Measurements from ENCODE around the gene CDH13. TPM values are rescaled to one million over a fixed set of nuclear protein-coding genes. Genes with fewer than 3 reads are reported as not detected.

Gene CDH13
- total and polyA plus RNA-seq, 2 experiments from 2014 or later, result 1.6 to 4.4 TPM

- TF ChIP-seq, protein P1, sequence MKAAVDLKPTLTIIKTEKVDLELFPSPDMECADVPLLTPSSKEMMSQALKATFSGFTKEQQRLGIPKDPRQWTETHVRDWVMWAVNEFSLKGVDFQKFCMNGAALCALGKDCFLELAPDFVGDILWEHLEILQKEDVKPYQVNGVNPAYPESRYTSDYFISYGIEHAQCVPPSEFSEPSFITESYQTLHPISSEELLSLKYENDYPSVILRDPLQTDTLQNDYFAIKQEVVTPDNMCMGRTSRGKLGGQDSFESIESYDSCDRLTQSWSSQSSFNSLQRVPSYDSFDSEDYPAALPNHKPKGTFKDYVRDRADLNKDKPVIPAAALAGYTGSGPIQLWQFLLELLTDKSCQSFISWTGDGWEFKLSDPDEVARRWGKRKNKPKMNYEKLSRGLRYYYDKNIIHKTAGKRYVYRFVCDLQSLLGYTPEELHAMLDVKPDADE (IDR thresholded peaks at IDR 0.05), result no peak
- TF ChIP-seq EZH2phosphoT487 (IDR thresholded peaks at IDR 0.05; ENCODE audit: unreplicated experiment) (no peak), STAT1 (IDR thresholded peaks at IDR 0.05; ENCODE audit: unreplicated experiment) (no peak), JUNB (IDR thresholded peaks at IDR 0.05; ENCODE audit: unreplicated experiment) (no peak), EZH2 (IDR thresholded peaks at IDR 0.05; ENCODE audit: low read depth, unreplicated experiment) (no peak), ZNF114 (CRISPR knock-in tag; IDR thresholded peaks at IDR 0.05) (no peak), POLR2AphosphoS5 (IDR thresholded peaks at IDR 0.05; ENCODE audit: low read depth) (no peak)
- TF ChIP-seq, protein P2, sequence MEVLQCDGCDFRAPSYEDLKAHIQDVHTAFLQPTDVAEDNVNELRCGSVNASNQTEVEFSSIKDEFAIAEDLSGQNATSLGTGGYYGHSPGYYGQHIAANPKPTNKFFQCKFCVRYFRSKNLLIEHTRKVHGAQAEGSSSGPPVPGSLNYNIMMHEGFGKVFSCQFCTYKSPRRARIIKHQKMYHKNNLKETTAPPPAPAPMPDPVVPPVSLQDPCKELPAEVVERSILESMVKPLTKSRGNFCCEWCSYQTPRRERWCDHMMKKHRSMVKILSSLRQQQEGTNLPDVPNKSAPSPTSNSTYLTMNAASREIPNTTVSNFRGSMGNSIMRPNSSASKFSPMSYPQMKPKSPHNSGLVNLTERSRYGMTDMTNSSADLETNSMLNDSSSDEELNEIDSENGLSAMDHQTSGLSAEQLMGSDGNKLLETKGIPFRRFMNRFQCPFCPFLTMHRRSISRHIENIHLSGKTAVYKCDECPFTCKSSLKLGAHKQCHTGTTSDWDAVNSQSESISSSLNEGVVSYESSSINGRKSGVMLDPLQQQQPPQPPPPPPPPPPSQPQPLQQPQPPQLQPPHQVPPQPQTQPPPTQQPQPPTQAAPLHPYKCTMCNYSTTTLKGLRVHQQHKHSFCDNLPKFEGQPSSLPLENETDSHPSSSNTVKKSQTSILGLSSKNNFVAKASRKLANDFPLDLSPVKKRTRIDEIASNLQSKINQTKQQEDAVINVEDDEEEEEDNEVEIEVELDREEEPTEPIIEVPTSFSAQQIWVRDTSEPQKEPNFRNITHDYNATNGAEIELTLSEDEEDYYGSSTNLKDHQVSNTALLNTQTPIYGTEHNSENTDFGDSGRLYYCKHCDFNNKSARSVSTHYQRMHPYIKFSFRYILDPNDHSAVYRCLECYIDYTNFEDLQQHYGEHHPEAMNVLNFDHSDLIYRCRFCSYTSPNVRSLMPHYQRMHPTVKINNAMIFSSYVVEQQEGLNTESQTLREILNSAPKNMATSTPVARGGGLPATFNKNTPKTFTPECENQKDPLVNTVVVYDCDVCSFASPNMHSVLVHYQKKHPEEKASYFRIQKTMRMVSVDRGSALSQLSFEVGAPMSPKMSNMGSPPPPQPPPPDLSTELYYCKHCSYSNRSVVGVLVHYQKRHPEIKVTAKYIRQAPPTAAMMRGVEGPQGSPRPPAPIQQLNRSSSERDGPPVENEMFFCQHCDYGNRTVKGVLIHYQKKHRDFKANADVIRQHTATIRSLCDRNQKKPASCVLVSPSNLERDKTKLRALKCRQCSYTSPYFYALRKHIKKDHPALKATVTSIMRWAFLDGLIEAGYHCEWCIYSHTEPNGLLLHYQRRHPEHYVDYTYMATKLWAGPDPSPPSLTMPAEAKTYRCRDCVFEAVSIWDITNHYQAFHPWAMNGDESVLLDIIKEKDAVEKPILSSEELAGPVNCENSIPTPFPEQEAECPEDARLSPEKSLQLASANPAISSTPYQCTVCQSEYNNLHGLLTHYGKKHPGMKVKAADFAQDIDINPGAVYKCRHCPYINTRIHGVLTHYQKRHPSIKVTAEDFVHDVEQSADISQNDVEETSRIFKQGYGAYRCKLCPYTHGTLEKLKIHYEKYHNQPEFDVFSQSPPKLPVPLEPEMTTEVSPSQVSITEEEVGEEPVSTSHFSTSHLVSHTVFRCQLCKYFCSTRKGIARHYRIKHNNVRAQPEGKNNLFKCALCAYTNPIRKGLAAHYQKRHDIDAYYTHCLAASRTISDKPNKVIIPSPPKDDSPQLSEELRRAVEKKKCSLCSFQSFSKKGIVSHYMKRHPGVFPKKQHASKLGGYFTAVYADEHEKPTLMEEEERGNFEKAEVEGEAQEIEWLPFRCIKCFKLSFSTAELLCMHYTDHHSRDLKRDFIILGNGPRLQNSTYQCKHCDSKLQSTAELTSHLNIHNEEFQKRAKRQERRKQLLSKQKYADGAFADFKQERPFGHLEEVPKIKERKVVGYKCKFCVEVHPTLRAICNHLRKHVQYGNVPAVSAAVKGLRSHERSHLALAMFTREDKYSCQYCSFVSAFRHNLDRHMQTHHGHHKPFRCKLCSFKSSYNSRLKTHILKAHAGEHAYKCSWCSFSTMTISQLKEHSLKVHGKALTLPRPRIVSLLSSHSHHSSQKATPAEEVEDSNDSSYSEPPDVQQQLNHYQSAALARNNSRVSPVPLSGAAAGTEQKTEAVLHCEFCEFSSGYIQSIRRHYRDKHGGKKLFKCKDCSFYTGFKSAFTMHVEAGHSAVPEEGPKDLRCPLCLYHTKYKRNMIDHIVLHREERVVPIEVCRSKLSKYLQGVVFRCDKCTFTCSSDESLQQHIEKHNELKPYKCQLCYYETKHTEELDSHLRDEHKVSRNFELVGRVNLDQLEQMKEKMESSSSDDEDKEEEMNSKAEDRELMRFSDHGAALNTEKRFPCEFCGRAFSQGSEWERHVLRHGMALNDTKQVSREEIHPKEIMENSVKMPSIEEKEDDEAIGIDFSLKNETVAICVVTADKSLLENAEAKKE (CRISPR knock-in tag; IDR thresholded peaks at IDR 0.05), result no peak
Measured at GRCh38 chr16:83685615-83686165, 1058.9 kb downstream of the CDH13 start.

More at GRCh38 chr16:83685615-83686165, 1058.9 kb downstream of the CDH13 start:
- H3K9me3 Mint-ChIP-seq, result no peaks in the 10 kb centered on the region
- H3K4me1 ChIP-seq (ENCODE audit: insufficient read depth), result peaks cover 8% of the 10 kb centered on the region
- no peak for ATAC-seq
- no peak overlapping the region for H3K4me2 ChIP-seq
- no peaks in the 10 kb centered on the region for H4K20me1 ChIP-seq (replicated peaks; ENCODE audit: insufficient read depth)
- H3K4me3 ChIP-seq, result no peak overlapping the region
- H2AFZ ChIP-seq, result no peak overlapping the region
- peaks cover 7% of the 10 kb centered on the region for H3K27me3 Mint-ChIP-seq (ENCODE audit: insufficient read depth, low read depth, poor library complexity)
- no peaks in the 10 kb centered on the region for H3K79me2 ChIP-seq (replicated peaks; ENCODE audit: insufficient read depth)
- H3K36me3 ChIP-seq (ENCODE audit: insufficient read depth), result no peaks in the 10 kb centered on the region
- H3K27me3 ChIP-seq (ENCODE audit: insufficient read depth), result no peaks in the 10 kb centered on the region
- H3K4me1 Mint-ChIP-seq, result peaks cover 25% of the 10 kb centered on the region
- H3K36me3 Mint-ChIP-seq (ENCODE audit: low read depth), result no peaks in the 10 kb centered on the region
- H3F3A ChIP-seq (replicated peaks; ENCODE audit: low read depth), result no peaks in the 10 kb centered on the region
- peaks cover 3% of the 10 kb centered on the region; the same call in 1 of the 2 replicates for H3K9me2 ChIP-seq (ENCODE audit: insufficient read depth)
- no peak for DNase-seq (ENCODE audit: low spot score)
- H3K27ac Mint-ChIP-seq, result no peak overlapping the region
- H3K27ac ChIP-seq (ENCODE audit: low read depth), result no peak overlapping the region
- no peak overlapping the region for H3K4me3 Mint-ChIP-seq

Data from GM23338 (cell line).